Kidney capillary endothelial cell (primary cell): ENCODE data around the gene CDH26.
"Not testable (repeated sequence)": the region's sequence is repeated elsewhere in the genome, so short reads cannot be mapped to it uniquely, and the experiment has no call there.

Experiments used
- DNase-seq: peaks from one replicate; pipeline ENCODE4 v3.0.0-alpha.2; 2018; ENCODE audit warnings: low spot score

CDH26 gene

DNA sequence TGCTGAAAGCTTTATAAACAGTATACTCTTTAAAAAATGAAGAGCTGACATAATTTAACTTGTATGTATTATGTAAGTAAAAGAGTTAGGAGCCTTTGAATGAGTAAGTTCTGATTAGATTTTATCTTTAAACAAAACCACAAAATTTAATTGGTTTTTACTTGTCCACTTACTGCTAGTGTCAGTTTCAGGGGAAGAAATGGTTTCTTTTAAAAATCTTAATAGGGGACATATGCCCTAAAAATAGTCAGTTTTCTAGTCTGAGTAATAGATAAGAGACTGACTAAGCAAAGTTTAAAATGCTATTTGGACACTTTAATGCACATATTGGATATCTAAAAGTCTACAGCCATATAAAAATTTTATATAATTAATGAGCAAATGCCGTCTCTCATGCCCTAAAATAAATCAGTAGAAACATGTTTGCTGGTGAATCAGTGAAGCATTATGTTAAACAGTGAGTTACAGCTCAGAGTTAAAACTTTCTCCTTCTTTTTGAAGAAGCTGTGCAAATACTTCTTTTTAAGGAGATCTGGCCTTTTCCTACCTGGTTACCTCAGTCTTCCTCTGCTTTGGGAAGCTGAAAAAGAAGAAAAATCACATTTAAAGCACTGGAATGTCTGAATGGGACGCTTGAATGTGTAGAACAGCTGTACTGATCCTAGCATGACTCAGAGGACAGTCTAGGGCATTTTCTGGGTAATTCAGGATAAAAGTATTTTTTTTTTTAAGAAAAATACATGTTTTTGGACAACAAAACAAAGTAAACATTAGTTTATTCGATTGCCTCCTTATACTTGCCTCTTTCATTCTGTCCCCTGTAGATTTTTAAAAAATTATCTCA lies 55.3 kb downstream of the CDH26 start:
- no peak for DNase-seq

DNA sequence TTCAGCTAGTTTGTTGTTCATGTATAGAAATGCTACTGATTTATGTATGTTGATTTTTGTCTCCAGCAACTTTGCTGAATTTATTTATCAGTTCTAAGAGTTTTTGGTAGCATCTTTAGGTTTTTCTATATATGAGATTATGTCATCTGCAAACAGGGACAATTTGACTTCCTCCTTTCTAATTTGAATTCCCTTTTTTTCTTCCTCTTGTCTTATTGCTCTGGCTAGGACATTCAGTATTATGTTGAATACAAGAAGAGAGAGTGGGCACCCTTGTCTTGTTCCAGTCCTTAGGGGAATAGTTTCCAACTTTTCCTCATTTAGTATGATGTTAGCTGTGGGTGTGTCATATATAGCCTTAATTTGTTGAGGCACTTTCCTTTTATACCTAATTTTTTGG lies 58.2 kb downstream of the CDH26 start:
- DNase-seq = no peak

DNA sequence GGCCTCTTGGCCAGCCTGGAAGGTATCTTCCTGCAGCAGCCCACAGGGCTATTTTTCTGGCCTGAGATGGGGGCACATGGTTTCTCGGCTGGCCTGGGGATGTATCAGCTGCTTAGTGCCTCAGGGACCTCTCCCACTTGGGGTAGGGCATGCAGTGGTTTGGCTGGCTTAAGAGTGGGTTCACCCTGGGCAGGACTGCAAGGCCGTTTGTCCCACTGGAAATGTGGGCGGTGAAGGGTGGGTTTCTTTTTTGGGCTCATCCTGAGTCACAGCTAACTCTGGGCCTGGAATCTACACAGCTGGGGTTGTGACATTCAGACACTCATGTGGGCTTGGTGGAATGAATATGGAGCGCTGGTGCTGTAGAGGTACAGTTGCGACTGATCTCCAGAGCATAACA lies 62.0 kb downstream of the CDH26 start:
- DNase-seq = no peak

DNA sequence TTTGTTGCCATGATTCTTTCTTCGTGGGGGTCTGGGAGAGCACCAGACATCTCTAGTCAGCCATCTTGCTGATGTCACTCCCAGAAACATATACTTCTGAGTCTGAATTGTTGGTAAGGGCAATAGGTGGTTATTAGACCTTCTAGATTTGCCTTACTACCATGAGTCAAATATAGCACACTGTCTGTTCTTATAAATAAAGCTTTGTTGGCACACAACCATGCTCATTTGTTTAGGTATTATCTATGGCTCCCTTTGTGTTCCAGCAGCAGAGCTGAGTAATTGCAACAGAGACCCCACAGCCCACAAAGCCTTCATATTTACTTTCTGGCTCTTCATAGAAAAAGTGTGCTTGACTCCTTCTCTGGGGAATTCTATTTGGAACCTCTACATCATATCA lies 62.9 kb downstream of the CDH26 start:
- no peak for DNase-seq

DNA sequence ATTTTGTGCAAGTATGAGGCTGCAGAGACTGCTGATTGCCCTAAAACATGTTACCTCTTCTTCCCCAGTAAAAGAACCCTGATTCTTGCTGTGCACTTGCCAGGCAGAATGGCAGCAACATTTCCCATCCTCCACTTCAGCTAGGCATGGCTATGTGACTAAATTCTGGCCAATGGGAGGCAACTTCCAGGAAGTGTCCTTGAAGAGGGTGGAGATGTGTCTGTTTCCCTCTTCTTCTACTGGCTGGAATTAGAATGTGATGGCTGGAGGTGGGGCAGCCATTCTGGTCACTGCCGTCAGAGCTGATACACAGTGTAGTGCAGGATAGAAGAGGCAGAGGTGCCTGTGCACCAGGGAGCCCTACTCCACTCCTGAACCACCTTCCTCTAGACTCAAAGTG lies 64.6 kb downstream of the CDH26 start:
- DNase-seq = no peak

DNA sequence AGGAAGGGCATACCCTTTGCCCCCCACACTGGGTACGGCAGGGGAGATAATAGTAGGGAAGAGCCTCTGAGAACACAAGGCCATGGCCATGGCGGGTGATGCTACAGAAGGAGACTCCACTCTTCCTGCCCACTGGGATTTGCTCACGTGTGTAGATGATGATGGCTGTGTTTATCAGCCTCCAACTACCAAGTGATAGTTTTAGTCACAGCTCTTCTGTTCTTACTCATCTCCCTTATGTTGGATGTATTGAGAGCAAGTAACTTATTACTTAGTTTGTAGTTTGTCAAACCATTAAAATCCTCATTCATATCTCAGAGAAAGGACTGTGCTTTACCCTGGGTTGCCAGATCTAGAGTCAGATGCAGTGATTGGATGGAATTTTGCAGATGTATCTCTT lies 66.0 kb downstream of the CDH26 start:
- DNase-seq = no peak

DNA sequence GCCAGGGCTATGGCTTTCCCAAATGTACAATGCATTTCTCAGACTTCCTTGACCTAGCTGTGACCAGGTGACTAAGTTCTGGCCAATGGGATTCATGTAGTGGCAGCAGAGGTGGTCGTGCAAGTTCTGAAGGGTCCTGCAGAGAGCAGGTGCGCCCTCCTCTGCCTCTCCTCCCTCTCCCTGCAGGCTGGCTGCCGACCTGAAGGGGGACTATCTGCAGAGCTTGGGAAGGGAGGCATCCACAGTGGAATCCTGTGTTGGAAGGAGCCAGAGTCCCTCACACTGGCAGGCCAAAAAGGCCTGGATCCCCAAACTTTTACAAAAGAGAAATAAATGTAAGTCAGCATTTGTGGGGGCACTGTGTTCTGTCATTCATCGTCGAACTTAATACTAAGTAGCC lies 66.6 kb downstream of the CDH26 start:
- no peak for DNase-seq

DNA sequence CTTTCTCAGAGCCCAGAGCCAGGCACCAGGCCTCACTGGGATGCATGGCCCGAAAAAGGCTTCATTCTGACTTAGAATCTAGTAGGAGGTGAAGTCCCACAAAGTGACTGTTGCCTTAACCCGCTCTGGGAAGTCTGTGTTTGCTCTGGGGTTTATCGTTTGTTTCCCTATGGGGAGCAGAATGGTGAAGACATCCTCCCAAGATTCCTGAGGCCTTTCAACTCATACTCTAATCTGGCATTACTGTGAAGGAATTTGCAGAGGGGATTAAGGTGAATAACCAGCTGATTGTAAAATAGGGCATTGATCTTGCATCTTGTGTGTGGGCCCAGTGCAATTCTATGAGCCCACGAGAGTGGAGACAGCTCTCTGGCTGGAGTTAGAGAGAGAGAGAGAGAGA lies 67.8 kb downstream of the CDH26 start:
- no peak for DNase-seq

DNA sequence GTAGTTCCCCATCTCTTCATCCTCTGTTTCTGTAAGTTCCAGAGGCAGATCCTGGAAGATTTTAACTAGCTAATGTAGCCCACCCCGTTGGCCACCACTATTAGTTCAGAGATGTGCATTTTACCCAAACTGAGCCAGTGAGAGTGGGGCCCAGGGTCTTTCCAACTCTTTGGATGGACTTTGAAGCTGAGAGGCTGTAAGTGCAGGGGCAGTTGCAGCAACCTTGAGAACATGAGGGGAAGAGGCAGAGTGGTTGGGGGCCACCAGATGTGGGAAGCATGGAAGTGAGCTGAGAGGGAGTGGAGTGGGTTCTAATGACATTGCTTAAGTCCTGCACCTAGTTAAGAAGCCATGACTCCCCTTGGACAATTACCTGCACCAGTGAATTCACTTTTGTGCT lies 72.2 kb downstream of the CDH26 start:
- DNase-seq = no peak

DNA sequence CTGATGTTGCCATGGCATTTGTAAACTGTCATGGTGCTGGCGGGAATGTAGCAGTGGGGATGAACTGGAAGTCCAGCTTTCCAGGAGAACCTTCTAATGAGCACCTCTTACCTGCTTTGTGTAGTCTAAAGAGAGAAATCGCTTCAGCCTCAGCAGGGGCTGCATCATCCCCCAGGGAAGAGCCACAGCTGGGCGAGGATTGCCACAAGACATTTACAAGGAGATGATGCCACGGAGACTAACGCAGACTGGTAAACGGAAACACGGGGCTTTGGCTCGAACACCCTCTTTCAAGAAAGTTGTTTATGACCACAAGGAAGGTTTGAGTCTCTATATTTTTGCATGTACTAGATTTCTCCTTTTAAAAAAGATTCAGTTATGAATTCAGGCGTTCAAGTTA lies 72.9 kb downstream of the CDH26 start:
- DNase-seq = no peak

DNA sequence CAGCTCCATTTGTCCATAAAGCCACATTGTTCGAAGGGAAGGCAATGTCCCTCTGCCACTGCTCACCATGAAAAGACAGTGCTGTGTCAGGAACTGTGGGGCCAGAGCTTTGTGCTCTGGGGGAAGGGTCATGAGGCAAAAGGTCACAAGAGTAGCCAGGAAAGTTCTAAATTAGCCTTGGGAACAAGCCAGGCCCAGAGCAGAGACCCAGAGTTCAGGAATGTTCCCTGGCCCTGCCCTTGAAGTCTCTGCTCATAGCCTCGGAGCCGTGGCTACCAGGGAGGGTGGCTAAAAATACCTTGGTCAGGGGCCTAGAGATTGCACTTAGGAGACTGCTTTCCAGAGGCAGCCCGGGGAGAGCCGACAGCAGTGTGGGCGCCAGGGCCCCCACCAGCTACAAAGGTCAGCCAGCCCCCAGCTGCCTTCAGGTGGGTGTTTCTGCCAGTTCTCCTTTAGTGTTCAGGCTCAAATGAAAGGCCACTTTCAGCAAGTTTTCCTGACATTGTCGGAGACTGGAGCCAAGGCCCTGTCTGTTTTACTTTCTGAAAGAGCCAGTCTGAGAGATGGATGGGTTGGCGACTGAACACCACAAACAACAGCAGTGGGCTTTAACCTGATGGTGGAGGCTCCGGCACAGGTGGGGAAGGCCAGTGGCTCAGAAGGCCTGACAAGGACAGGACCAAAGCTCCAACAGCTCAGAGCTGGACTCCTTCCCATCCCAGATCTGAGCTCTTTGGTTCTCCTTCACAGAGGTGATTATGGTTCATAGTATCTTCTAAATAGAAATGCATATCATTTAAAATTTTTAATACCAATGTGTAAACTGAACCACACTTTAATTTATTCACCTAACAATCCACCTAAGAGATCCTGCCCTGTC lies 76.2 kb downstream of the CDH26 start:
- no peak for DNase-seq

DNA sequence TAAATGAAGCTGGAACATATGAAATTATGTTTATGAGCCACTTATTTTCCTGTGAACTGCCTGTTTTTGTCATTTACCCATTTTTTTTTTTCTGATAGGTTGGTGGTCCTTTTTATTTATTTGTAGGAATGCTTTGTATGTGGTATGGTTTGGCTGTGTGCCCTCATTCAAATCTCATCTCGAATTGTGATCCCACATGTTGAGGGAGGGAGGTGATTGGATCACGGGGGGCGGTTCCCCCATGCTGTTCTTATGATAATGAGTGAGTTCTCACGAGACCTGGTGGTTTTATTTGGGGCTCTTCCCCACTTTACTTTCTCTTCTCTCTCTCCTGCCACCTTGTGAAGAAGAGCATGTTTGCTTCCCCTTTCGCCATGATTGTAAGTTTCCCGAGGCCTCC lies 77.3 kb downstream of the CDH26 start:
- DNase-seq = no peak

DNA sequence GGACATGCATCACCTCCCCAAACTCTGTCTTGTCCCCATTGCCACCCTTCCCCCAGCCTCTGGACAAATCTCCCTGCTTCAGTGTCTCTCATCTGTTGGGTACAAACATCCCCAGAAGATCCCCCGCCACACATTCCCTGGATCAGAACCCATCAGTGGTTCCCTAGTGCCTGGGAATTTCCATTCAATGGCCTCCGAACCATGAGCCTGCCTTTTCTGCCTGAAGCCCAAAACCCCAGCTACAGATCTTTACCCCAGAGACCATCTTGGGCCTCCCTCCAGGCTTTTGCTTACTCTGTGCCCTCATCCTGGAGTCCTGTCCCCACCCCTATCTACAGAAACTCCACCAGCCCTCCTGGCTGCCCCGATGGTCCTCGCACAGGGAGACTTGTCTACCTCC lies 78.1 kb downstream of the CDH26 start:
- no peak for DNase-seq

DNA sequence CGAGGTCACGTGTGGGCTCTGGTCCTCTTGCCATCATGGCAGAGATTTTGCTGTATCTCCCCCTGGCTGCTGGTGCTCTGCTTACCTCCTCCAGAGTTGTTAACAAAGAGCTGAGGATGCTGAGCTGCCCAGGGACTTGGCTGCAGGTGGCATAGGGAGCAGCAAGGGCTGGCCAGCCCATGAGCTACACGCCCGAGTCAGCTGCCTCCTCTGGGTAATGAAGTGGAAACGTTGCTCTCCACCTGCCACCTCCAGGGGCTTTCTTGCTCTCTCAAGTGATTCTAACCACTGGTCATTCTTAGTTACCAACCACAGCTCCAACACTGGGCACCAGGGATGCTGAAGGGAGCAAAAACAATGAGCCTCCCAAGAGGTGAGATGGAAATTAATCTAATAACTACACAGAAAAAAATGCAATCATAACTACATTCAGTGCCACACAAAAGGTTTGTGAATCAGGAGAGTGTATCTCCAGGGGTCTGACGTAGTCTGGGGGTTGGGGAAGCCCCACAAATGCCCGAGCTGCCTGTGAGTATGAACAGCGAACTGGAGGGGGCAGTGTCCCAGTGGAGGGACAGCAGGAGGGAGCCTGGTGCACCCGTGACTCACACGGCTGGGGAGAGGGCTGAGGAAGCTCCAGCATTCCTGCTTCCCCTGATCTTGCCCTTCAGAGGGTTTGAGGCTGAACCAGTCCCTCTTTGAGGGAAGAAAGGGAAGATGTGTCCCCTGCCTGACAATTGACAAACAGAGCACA lies 78.7 kb downstream of the CDH26 start:
- no peak for DNase-seq

DNA sequence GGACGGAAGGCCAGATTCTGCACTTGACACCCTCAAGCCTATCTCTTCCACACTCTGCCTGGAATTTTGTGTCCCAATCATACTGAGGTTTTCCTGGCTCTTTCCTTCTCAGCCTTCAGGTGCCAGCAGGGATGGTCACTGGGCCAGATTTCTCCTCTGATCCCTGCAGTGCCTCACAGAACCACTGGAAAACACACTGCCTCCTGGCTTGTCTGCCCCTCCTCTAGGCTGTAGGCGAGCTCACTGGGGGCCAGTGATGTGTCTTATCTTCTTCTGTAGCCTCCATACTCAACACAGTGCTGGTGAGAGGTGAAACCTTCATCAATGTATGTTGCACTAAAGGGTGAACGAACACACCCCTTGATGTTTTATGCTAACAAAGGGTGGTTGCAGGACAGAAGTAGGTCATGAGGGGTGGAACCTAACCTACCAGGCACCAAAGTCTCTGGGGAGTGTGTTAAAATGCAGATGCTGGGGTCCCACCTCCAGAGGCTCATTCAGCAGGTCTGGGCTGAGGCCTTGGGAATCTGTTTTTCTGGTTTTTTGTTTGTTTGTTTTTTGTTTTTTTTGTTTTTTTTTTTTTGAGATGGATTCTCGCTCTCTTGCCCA lies 80.3 kb downstream of the CDH26 start:
- DNase-seq = no peak

DNA sequence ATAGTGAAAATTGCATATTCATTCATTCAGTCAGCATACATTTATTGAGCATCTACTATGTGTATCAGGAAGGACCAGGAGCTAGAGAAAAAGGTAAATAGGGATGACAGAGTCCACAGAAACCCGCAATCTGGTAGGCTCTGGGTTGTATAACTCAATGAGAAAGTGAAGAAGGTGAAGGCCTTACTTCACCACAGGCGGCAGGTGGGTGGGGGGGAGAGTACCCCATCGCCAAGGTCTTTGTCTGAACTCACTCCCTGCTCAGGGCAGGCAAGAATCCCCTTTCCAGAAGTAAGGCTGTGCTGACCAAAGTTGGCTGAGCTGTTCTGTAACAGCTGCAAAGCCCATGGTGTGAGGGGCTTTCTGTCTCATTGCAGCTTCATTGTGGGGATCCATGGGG lies 81.3 kb downstream of the CDH26 start:
- DNase-seq = no peak

DNA sequence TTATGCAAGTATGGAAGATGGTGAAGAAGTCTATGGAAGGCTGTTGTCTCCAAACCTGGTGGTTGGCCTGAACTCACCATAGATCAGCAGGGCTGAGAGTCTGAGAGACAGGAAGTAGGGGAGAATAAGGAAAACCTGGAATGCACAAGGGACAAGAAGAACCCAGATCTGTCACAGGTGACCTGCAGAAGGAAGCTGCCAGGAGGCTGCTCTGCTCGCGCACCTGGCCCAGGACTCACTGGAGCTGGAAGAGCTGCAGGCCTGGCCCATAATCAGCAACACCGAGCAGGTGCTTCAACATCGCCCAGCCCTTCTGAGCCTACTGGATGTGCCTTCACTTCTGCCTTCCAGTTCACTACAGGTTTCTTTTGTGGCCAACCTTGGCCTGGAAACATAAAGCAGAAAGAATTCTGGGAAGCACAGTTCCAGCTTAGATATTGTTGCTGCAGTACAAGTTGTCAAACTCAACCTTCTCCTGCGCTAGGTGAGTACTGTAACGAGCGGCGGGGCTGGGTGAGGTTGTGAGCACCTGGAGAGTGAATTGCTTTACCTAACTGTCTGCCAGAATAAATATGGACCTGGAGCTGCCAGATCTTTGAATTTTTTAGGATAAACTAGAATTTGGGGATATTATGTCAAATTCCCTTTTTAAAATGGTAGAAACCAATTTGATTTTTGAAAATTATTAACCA lies 82.4 kb downstream of the CDH26 start:
- DNase-seq = no peak

DNA sequence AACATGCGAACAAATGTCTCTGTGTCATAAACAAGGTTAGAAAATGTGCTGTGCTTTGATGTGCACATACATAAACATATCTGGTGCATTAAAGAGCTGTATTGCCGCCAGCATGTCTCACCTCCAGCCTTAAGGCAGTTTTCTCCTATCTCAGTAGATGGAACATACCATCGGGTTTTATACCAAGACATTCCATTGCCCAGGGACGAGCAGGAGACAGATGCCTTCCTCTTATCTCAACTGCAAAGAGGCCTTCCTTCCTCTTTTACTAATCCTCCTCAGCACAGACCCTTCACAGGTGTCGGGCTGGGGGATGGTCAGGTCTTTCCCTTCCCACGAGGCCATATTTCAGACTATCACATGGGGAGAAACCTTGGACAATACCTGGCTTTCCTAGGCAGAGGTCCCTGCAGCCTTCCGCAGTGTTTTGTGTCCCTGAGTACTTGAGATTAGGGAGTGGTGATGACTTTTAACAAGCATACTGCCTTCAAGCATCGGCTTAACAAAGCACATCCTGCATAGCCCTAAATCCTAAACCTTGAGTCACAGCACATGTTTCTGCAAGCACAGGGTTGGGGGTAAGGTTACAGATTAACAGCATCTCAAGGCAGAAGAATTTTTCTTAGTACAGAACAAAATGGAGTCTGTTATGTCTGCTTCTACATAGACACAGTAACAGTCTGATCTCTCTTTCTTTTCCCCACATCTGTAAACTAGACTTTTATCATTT lies 83.4 kb downstream of the CDH26 start:
- not testable (repeated sequence) for DNase-seq

DNA sequence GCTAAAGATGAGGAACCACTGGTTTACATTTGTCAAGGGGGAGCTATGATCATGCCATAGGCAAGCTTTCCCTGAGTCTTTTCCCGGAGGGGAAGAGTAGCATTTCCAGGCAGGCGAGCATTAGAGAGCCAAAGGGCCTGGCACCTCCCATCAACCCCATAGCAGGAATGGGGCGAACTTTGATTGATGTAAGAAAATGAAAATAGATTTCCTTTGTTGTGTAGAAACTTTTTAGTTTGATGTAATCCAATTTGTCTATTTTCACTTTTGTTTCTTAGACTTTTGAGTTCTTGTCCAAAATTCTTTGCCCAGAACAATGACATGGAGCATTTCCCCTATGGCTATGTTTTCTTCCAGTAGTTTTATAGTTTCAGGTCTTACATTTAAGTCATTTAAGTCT lies 85.2 kb downstream of the CDH26 start:
- DNase-seq = no peak

DNA sequence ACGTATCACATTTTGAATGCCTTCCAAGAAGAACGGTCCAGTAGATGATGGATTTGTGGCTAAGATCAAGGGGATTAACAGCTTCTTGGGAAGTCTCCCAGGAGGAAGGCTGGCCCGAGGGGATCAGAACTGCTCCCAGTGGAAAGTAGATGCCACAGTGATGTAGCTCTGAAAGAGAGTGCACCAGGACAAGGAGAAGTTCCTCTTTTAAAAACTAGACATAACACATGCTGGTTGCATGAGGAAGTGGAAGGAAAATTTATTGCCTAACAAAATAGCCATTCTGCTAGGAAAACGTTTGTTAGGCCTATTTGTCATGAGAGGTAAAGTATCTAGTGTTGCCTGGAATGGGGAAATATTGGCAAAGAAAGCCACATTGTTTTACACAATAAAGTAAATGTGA lies 87.8 kb downstream of the CDH26 start:
- no peak for DNase-seq

DNA sequence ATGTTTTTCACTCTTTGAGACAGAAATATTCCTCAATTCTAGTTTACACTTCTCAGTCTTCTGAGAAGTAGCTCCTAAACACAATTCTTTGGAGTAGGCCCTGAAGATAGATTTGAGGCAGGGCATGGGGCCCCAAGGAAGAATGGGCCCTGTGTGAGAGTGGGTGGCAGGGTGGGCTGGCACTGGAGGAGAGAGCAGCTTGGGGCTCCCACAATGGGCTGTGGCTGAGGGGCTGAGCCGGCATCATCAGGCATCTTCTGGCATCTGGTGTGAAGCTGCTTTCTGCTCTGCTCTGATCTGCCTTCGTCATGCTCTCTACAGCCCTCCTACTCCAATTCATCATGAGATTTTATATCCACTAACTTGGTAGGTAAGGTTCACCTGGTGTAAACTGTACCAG lies 88.2 kb downstream of the CDH26 start:
- no peak for DNase-seq
